ENCODE results near the gene PTPRT. TPM values are rescaled to one million over a fixed set of nuclear protein-coding genes. Genes with fewer than 3 reads are reported as not detected.

PTPRT gene
- total and polyA plus RNA-seq, 2 of the 13 experiments (the other 11 are each of a cell fraction or from before 2014, with no cell fraction given), result under 0.01 to 0.09 TPM

DNA sequence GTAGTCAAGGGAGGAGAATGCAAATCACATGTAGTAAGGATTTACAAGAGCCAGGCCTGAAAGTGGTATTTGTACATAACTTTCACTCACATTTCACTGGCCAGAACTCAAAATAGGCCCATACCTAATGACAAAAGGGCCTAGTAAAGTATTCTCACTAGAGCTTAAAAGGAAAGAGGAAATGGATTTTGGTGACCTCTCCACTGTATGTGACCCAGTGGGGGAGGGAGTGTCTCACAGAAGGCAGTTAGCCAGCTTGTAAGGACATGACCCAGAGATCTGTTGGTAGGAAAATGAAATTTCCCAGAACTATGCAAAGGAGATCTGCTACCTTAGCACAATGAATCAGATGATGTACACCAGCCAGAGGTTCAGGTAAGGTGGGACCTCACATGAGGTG, 124.4 kb downstream of the PTPRT start:
- Histone ChIP-seq H3K4me2 (ENCODE audit: low read depth, low read length) (no peak overlapping the region), H3K79me2 (ENCODE audit: insufficient read depth, low read length) (no peaks in the 10 kb centered on the region), H3K36me3 (replicated peaks in 1 of 2; ENCODE audit: control insufficient read depth in 1 of 2, insufficient read depth in 2 of 2, low read length in 2 of 2) (no peaks in the 10 kb centered on the region), H3K9me3 (ENCODE audit: low read length) (no peaks in the 10 kb centered on the region), H3K27me3 (ENCODE audit: control insufficient read depth in 1 of 2, insufficient read depth in 2 of 2, low read length in 2 of 2) (0 out of 5 replicates have a peak, but pooled peaks cover 0 to 3% of the 10 kb centered on the region in 2 experiments), H3K9ac (ENCODE audit: insufficient read depth, low read depth, low read length) (no peak overlapping the region), H3K4me3 (replicated peaks in 1 of 3; ENCODE audit: insufficient read depth in 1 of 3, low read depth in 2 of 3, low read length in 3 of 3) (no peak overlapping the region), H3K27ac (ENCODE audit: extremely low read length, insufficient read depth, low read length) (no peak overlapping the region), H4K20me1 (ENCODE audit: insufficient read depth, low read length) (no peaks in the 10 kb centered on the region; the same call in 1 of the 2 replicates), H3K4me1 (ENCODE audit: insufficient read depth, low read length) (no peaks in the 10 kb centered on the region), H2AFZ (ENCODE audit: low read length) (no peak overlapping the region)
- no peak for ATAC-seq
- no peak for FAIRE-seq
- intact Hi-C loops (cut with micrococcal nuclease; ENCODE audit: unreplicated experiment), result no loop called here
- CTCF ChIA-PET (ENCODE audit: low intra/inter-chr PET ratio, low total read pairs), result no interaction called here
- BruUV-seq (replicated peaks), result no TSS peak
- DNase-seq (ENCODE audit: low spot score), result no peak
- in situ Hi-C loops (cut with HindIII; ENCODE audit: extremely low pct_ligation_motif_present, low pct_unique_long_range_greater_than_20kb), result no loop called here
- POLR2A ChIA-PET, result no interaction called here
- TF ChIP-seq, protein P1, sequence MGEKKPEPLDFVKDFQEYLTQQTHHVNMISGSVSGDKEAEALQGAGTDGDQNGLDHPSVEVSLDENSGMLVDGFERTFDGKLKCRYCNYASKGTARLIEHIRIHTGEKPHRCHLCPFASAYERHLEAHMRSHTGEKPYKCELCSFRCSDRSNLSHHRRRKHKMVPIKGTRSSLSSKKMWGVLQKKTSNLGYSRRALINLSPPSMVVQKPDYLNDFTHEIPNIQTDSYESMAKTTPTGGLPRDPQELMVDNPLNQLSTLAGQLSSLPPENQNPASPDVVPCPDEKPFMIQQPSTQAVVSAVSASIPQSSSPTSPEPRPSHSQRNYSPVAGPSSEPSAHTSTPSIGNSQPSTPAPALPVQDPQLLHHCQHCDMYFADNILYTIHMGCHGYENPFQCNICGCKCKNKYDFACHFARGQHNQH (CRISPR knock-in tag; IDR thresholded peaks at IDR 0.05), result no peak
- TF ChIP-seq ZNF367 (CRISPR knock-in tag; IDR thresholded peaks at IDR 0.05; ENCODE audit: borderline replicate concordance) (no peak), ZNF431 (CRISPR knock-in tag; IDR thresholded peaks at IDR 0.05; ENCODE audit: borderline replicate concordance, low read depth) (no peak), CEBPG (CRISPR knock-in tag; IDR thresholded peaks at IDR 0.05) (no peak), SNAI1 (CRISPR knock-in tag; IDR thresholded peaks at IDR 0.05; ENCODE audit: borderline replicate concordance) (no peak), ZFP36L1 (CRISPR knock-in tag; IDR thresholded peaks at IDR 0.05) (no peak), ZNF7 (CRISPR knock-in tag; IDR thresholded peaks at IDR 0.05) (no peak), PAF1 (CRISPR knock-in tag; IDR thresholded peaks at IDR 0.05) (no peak), ISX (CRISPR knock-in tag; conservative IDR thresholded peaks at IDR 0.05) (no peak), NPAS2 (CRISPR knock-in tag; IDR thresholded peaks at IDR 0.05; ENCODE audit: borderline replicate concordance) (no peak), ZNF768 (CRISPR knock-in tag; IDR thresholded peaks at IDR 0.05) (no peak), KMT2B (CRISPR knock-in tag; IDR thresholded peaks at IDR 0.05) (no peak), BRF2 (CRISPR knock-in tag; IDR thresholded peaks at IDR 0.05) (no peak), ZBTB44 (CRISPR knock-in tag; IDR thresholded peaks at IDR 0.05) (no peak), ZFP82 (CRISPR knock-in tag; IDR thresholded peaks at IDR 0.05; ENCODE audit: borderline replicate concordance) (no peak)
- TF ChIP-seq, protein P2, sequence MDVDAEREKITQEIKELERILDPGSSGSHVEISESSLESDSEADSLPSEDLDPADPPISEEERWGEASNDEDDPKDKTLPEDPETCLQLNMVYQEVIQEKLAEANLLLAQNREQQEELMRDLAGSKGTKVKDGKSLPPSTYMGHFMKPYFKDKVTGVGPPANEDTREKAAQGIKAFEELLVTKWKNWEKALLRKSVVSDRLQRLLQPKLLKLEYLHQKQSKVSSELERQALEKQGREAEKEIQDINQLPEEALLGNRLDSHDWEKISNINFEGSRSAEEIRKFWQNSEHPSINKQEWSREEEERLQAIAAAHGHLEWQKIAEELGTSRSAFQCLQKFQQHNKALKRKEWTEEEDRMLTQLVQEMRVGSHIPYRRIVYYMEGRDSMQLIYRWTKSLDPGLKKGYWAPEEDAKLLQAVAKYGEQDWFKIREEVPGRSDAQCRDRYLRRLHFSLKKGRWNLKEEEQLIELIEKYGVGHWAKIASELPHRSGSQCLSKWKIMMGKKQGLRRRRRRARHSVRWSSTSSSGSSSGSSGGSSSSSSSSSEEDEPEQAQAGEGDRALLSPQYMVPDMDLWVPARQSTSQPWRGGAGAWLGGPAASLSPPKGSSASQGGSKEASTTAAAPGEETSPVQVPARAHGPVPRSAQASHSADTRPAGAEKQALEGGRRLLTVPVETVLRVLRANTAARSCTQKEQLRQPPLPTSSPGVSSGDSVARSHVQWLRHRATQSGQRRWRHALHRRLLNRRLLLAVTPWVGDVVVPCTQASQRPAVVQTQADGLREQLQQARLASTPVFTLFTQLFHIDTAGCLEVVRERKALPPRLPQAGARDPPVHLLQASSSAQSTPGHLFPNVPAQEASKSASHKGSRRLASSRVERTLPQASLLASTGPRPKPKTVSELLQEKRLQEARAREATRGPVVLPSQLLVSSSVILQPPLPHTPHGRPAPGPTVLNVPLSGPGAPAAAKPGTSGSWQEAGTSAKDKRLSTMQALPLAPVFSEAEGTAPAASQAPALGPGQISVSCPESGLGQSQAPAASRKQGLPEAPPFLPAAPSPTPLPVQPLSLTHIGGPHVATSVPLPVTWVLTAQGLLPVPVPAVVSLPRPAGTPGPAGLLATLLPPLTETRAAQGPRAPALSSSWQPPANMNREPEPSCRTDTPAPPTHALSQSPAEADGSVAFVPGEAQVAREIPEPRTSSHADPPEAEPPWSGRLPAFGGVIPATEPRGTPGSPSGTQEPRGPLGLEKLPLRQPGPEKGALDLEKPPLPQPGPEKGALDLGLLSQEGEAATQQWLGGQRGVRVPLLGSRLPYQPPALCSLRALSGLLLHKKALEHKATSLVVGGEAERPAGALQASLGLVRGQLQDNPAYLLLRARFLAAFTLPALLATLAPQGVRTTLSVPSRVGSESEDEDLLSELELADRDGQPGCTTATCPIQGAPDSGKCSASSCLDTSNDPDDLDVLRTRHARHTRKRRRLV (CRISPR knock-in tag; IDR thresholded peaks at IDR 0.05), result no peak
- TF ChIP-seq, protein P3, sequence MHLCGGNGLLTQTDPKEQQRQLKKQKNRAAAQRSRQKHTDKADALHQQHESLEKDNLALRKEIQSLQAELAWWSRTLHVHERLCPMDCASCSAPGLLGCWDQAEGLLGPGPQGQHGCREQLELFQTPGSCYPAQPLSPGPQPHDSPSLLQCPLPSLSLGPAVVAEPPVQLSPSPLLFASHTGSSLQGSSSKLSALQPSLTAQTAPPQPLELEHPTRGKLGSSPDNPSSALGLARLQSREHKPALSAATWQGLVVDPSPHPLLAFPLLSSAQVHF (CRISPR knock-in tag; IDR thresholded peaks at IDR 0.05), result no peak
